B cell (primary cell): ENCODE data around the gene PCDH7. TPM values are rescaled to one million over a fixed set of nuclear protein-coding genes. Genes with fewer than 3 reads are reported as not detected.
A peak's percentile ranks its signal among the peaks of the same experiment; 100 is the strongest.

Source experiments
- ATAC-seq: fragments of 200-7000 bp; cut with Tn5 transposase; one replicate; pipeline ENCODE4 v1.10.0; 2021; ENCODE audit warnings: low read depth, mild to moderate bottlenecking, moderate number of reproducible peaks, moderate library complexity
- CTCF ChIA-PET: fragments of 350-600 bp; sonication (Branson Sonifier 250); formaldehyde crosslinking; loops from one replicate; lab custom pipeline; 2021; ENCODE audit warnings: antibody characterized with exemption, inconsistent platforms; lab: Charles Lee
- POLR2A ChIA-PET: fragments of 350-600 bp; sonication (Branson Sonifier 250); formaldehyde crosslinking; loops from one replicate; lab custom pipeline; 2021; ENCODE audit warnings: antibody characterized with exemption; lab: Charles Lee
- DNase-seq: peaks from one replicate; pipeline ENCODE4 v3.0.0; 2013
- H2AFZ ChIP-seq: 2 replicates; pipeline ENCODE4 v1.6.1; 2012; ENCODE audit warnings: mild to moderate bottlenecking, low read depth, low read length; ENCODE audit not compliant: insufficient read depth, poor library complexity, severe bottlenecking
- H3K27ac ChIP-seq, 2 donors: 1 replicate in 1 of 2; 2 replicates in 1 of 2; pipeline ENCODE4 v1.5.1; 2012 to 2013; ENCODE audit warnings: low read length in 2 of 2, mild to moderate bottlenecking in 2 of 2, moderate library complexity in 1 of 2
- H3K27me3 ChIP-seq, 4 experiments: fragments of 200-600 bp in 1 of 4; sonication (generic) in 1 of 4; replicated peaks in 1 of 4; 1 replicate in 2 of 4; 2 replicates in 2 of 4; pipeline versions ENCODE4 v1.6.1 to v1.7.0; 2013 to 2016; ENCODE audit warnings: low read length in 3 of 4, mild to moderate bottlenecking in 2 of 4, mixed read lengths in 1 of 4, moderate library complexity in 1 of 4; ENCODE audit not compliant: insufficient read depth in 4 of 4, control insufficient read depth in 3 of 4; ENCODE audit errors: control extremely low read depth in 1 of 4
- H3K36me3 ChIP-seq, 2 experiments: replicated peaks in 1 of 2; 1 replicate in 1 of 2; 2 replicates in 1 of 2; pipeline versions ENCODE4 v1.6.1 to v1.7.1; 2013; ENCODE audit warnings: low read length in 1 of 2; ENCODE audit not compliant: insufficient read depth in 2 of 2, control insufficient read depth in 1 of 2; ENCODE audit errors: control extremely low read depth in 1 of 2, extremely low read depth in 1 of 2
- H3K4me1 ChIP-seq, 2 donors: fragments of 200-600 bp in 1 of 2; sonication (generic) in 1 of 2; 1 replicate in 1 of 2; 2 replicates in 1 of 2; pipeline versions ENCODE4 v1.5.1 to v1.6.1; 2013 to 2017; ENCODE audit warnings: low read length in 2 of 2; ENCODE audit not compliant: control insufficient read depth in 2 of 2, insufficient read depth in 2 of 2
- H3K4me2 ChIP-seq: replicated peaks from 2 replicates; pipeline ENCODE3; 2012; ENCODE audit warnings: mild to moderate bottlenecking, low read depth, low read length; ENCODE audit not compliant: poor library complexity, severe bottlenecking
- H3K4me3 ChIP-seq, 5 experiments: fragments of 200-600 bp in 1 of 5; sonication (generic) in 1 of 5; 1 replicate in 3 of 5; 2 replicates in 2 of 5; pipeline versions ENCODE4 v1.5.1 to v1.7.0; 2011 to 2016; ENCODE audit warnings: low read length in 4 of 5, mild to moderate bottlenecking in 4 of 5, low read depth in 2 of 5, control low read depth in 1 of 5, moderate library complexity in 1 of 5; ENCODE audit not compliant: insufficient read depth in 1 of 5; ENCODE audit errors: control extremely low read depth in 1 of 5, extremely low read depth in 1 of 5
- H3K79me2 ChIP-seq: fragments of 200-600 bp; sonication (generic); one replicate; pipeline ENCODE4 v1.6.0; 2016; ENCODE audit warnings: low read length; ENCODE audit not compliant: control insufficient read depth, insufficient read depth
- H3K9ac ChIP-seq: fragments of 200-600 bp; sonication (generic); 2 replicates; pipeline ENCODE4 v1.6.1; 2017; ENCODE audit warnings: mild to moderate bottlenecking, low read length, moderate library complexity
- H3K9me3 ChIP-seq, 3 donors: one replicate each; pipeline versions ENCODE4 v1.6.1 to v1.7.1; 2013; ENCODE audit warnings: low read length in 2 of 3; ENCODE audit not compliant: control insufficient read depth in 2 of 3, insufficient read depth in 1 of 3; ENCODE audit errors: control extremely low read depth in 1 of 3
- H4K20me1 ChIP-seq: 2 replicates; pipeline ENCODE4 v1.6.0; 2012; ENCODE audit warnings: mild to moderate bottlenecking, low read length; ENCODE audit not compliant: insufficient read depth, control insufficient read depth, poor library complexity, severe bottlenecking
- H3K27ac Mint-ChIP-seq: one replicate; pipeline ENCODE4 v1.8.0; 2021; ENCODE audit warnings: mixed read lengths
- H3K27me3 Mint-ChIP-seq: one replicate; pipeline ENCODE4 v1.8.0; 2021; ENCODE audit warnings: mixed read lengths
- H3K4me1 Mint-ChIP-seq: one replicate; pipeline ENCODE4 v1.8.0; 2021; ENCODE audit warnings: mixed read lengths
- H3K4me3 Mint-ChIP-seq: one replicate; pipeline ENCODE4 v1.8.0; 2021; ENCODE audit warnings: mixed read lengths
- H3K9me3 Mint-ChIP-seq: one replicate; pipeline ENCODE4 v1.8.0; 2022; ENCODE audit warnings: mixed read lengths; ENCODE audit not compliant: insufficient read depth
- CTCF ChIP-seq: fragments of 200-600 bp; IDR thresholded peaks from one replicate; pipeline ENCODE4 v1.8.0; 2022; ENCODE audit warnings: antibody characterized with exemption, mild to moderate bottlenecking
- EZH2 ChIP-seq: IDR thresholded peaks from 2 replicates; pipeline ENCODE4 v1.6.1; 2012; ENCODE audit warnings: borderline replicate concordance, low read depth, mild to moderate bottlenecking, moderate library complexity, low read length; ENCODE audit not compliant: insufficient read depth, poor library complexity, severe bottlenecking
- WGBS: methylation state at CpG from one replicate; pipeline ENCODE4 v1.1.5; 2013; ENCODE audit warnings: missing lambda C conversion rate; ENCODE audit not compliant: insufficient coverage; 5-methylcytosine and 5-hydroxymethylcytosine counted together
- intact Hi-C: fragments of 100-400 bp; cut with micrococcal nuclease; formaldehyde crosslinking; loops from one replicate; pipeline ENCODE4 v1.10.0; 2022
- polyA plus RNA-seq: library from polyadenylated mRNA; depleted of rRNA; stranded (reverse); fragments of >200 nt; gene quantifications from 2 replicates; pipeline ENCODE4 v1.2.3, GENCODE V29; 2012
- total RNA-seq, 2 donors: library from RNA; stranded (reverse); fragments of 120-200 nt in 1 of 2; gene quantifications; 1 replicate in 1 of 2; 2 replicates in 1 of 2; pipeline versions ENCODE4 v1.2.3 to v1.2.4, GENCODE V29; 2013 to 2022

PCDH7 gene
- total and polyA plus RNA-seq, 2 donors (not counting 1 experiment from before 2014, with no cell fraction given) = not detected

GRCh38 chr4:30720661-30721184 is 554 bp downstream of the PCDH7 start:
- ATAC-seq (no peak), DNase-seq (no peak)
- 6% methylated on average over 41 of the region's 41 CpGs for WGBS
- no peak overlapping the region for H3K27ac Mint-ChIP-seq
- peaks cover 13% of the 10 kb centered on the region in 2 donors for H3K4me1 ChIP-seq
- H3K4me1 Mint-ChIP-seq = peaks cover 13% of the 10 kb centered on the region
- H4K20me1 ChIP-seq = no peaks in the 10 kb centered on the region
- H3K27ac ChIP-seq = no peak overlapping the region
- ChIA-PET POLR2A (no interaction called here), CTCF (no interaction called here)
- H2AFZ ChIP-seq = no peak overlapping the region
- H3K4me2 ChIP-seq = no peak overlapping the region
- no peak overlapping the region for H3K4me3 ChIP-seq
- H3K27me3 Mint-ChIP-seq = peaks cover 52% of the 10 kb centered on the region
- H3K79me2 ChIP-seq = no peaks in the 10 kb centered on the region
- no peaks in the 10 kb centered on the region for H3K9me3 Mint-ChIP-seq
- no peak overlapping the region for H3K4me3 Mint-ChIP-seq
- intact Hi-C loops = no loop called here
- H3K27me3 ChIP-seq = peaks cover 0 to 66% (median 28%) of the 10 kb centered on the region in 4 experiments
- no peak for TF ChIP-seq CTCF
- TF ChIP-seq EZH2 = no peak
- peaks cover 0 to 50% (median 0%) of the 10 kb centered on the region in 3 donors for H3K9me3 ChIP-seq
- no peaks in the 10 kb centered on the region for H3K36me3 ChIP-seq
- no peak overlapping the region for H3K9ac ChIP-seq

GRCh38 chr4:30721185-30722091 is 1.3 kb downstream of the PCDH7 start:
- no peaks in the 10 kb centered on the region for H4K20me1 ChIP-seq
- no peak overlapping the region for H2AFZ ChIP-seq
- no peak for TF ChIP-seq CTCF
- no peak for TF ChIP-seq EZH2
- intact Hi-C loops = no loop called here
- H3K27me3 ChIP-seq = peaks cover 0 to 66% (median 22%) of the 10 kb centered on the region in 4 experiments
- H3K79me2 ChIP-seq = no peaks in the 10 kb centered on the region
- WGBS = 6% methylated on average over 83 of the region's 95 CpGs
- peak overlapping the region; percentile 39 for H3K4me2 ChIP-seq
- H3K9me3 Mint-ChIP-seq = no peaks in the 10 kb centered on the region
- peaks cover 46% of the 10 kb centered on the region for H3K27me3 Mint-ChIP-seq
- peaks cover 13% of the 10 kb centered on the region in 2 donors for H3K4me1 ChIP-seq
- ChIA-PET POLR2A (no interaction called here), CTCF (no interaction called here)
- no peak overlapping the region for H3K4me3 Mint-ChIP-seq
- no peak overlapping the region for H3K27ac ChIP-seq
- peak overlapping the region in 1 of 5 experiments; percentile 24 for H3K4me3 ChIP-seq
- H3K27ac Mint-ChIP-seq = no peak overlapping the region
- peaks cover 13% of the 10 kb centered on the region for H3K4me1 Mint-ChIP-seq
- H3K9ac ChIP-seq = no peak overlapping the region
- ATAC-seq (no peak), DNase-seq (no peak)
- no peaks in the 10 kb centered on the region for H3K36me3 ChIP-seq
- H3K9me3 ChIP-seq = peaks cover 0 to 50% (median 0%) of the 10 kb centered on the region in 3 donors
